GM19043 (cell line): ENCODE measurements around the gene ATP9B.
"Not testable (repeated sequence)": the region's sequence is repeated elsewhere in the genome, so short reads cannot be mapped to it uniquely, and the experiment has no call there.

Experiments
- ATAC-seq: cut with Tn5 transposase; IDR thresholded peaks from one replicate; pipeline ENCODE4 v1.9.1; 2021; ENCODE audit warnings: low read depth; ENCODE audit not compliant: unreplicated experiment

The ATP9B gene

DNA sequence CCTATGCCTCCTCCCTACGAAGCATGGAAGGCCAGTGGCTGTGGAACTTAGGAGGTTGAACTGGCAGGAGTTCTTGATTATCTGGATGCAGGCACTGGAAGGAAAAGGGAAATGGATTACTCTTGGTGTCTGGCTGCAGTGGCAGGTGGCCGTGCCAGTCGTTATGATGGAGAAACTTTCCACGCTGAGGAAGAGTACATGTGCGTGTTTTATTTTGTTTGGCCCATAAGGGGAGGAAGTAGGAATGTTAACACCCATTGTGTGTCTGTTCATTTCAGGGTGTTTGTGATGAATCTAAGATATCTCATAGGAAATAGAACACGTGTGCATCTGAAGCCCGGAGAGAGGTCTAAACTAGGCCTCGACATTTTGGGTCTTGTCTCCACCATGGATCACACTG is 203.7 kb downstream of the ATP9B start:
- no peak for ATAC-seq

DNA sequence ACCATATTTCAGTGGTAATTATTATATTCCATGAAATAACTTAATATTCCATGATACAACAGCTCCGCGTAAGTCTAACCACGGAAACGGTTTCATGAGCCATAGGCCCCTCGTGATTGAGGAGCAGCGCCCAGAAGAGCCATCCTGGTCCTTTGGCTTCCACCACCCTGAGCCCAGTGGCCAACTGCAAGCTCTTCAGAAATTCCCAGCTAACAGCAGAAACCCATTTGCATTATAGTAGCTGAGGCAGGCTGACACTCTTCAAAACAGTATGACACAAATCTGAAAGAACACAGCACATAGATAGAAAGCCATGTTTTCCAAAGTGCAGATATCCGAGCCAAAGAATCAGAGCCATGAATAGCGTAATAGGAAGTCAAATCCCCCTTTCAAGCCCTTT is 205.6 kb downstream of the ATP9B start:
- no peak for ATAC-seq

DNA sequence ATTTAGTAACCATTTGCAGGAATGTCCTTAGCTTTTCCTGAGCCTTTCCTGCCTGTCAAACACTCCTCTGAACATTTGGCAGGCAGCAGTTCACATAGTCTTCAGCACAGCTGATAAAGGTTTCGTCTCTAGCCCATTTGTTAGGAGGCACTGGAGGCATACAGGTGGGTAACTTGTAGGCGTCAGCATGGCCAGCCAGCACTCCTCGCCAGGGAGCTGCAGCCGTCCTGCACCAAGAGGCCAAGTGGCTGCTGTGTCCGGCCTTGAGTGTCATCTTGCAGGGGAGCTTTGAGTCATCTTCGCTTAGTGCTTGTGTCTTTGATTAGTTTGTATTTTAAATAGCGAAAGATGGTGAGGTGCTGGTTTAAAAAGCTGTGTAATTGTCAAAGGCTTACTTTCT is 206.3 kb downstream of the ATP9B start:
- no peak for ATAC-seq

DNA sequence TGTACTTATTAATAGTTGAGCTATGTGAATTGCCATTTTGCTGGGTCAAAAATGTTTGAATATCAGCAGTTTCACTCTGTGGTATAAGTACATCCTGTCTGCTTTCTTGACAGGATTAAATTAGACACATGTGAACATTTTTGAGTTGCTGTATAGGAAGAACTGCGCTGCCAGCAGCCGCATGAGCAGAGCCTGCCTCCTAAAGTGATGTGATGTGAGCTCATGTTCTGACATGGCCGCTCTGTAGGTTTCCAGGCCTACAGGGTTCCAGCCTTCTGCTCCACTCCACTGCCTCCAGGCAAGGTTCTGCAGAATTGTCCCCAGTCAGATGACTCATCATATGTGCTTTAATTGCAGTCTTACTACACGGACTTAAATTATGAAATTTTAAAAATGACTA is 206.8 kb downstream of the ATP9B start:
- peak; percentile 55 for ATAC-seq

DNA sequence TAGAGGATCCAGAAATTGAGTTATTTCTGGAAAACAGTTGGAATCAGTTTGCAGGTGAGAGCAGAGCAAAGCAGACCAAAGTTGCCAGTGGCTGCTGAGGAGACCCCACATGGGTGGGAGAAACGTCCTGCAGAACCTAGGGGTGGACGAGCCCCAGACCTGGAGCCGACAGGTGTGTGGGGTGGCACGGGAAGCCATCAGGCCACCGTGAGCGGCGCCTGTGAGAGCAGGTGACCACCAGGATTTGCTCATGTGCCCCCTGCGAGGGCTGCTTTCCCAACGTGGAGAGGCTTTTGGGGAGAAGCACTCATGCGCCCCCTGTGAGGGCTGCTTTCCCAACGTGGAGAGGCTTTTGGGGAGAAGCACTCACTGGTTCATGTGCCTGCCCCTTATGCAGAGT is 209.7 kb downstream of the ATP9B start:
- ATAC-seq: no peak

DNA sequence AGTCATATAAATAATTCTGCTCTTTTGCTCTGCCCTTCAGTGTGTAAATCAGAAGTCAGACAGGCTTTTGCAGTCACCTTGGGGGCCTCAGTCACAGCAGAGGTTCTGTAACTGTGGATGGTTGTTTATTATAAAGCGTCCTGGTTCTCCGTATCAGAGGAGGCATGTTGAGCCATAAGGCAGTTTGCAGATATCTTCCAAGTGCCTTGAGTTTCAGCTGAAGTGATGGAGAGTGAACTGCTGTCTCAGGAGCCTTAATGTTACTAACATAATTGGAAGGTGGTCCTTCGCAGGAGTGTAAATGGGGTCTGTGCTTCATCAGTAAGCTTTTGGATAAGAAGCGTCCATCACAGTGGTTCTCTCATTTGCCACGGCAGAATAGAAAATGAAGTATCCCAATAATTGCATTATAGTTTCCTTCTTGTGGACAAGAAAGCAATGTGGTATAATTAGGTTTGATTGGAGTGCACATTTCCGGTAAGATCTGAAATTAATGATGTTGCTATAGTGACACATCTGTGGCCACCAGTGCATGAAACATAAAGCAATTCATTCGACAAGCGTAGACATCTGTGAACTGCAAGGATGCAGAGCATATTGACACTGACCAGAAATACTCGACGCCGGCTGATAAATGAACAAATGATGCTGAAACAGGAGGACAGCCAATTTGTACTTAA is 214.1 kb downstream of the ATP9B start:
- no peak for ATAC-seq

DNA sequence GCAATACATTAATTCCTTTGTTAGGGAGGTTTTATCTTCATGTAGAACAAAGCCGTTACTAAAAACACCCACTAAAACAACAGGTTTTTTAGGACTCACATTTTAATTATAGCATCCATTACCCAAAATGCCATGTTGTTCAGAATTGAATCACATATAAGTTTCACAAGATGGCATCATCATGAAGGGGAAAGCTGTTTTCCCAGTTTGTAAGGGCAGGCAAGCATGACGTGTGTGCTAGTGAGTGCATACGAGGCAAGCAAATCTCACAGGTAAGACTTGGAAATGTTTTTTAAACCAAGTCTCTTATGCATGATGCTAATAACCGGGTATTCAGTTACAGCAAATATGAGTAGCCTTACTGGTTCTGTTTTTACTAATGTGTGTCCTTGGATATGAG is 214.7 kb downstream of the ATP9B start:
- no peak for ATAC-seq

DNA sequence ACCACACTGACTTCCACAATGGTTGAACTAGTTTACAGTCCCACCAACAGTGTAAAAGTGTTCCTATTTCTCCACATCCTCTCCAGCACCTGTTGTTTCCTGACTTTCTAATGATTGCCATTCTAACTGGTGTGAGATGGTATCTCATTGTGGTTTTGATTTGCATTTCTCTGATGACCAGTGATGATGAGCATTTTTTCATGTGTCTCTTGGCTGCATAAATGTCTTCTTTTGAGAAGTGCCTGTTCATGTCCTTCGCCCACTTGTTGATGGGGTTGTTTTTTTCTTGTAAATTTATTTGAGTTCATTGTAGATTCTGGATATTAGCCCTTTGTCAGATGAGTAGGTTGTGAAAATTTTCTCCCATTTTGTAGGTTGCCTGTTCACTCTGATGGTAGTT is 216.0 kb downstream of the ATP9B start:
- not testable (repeated sequence) for ATAC-seq

DNA sequence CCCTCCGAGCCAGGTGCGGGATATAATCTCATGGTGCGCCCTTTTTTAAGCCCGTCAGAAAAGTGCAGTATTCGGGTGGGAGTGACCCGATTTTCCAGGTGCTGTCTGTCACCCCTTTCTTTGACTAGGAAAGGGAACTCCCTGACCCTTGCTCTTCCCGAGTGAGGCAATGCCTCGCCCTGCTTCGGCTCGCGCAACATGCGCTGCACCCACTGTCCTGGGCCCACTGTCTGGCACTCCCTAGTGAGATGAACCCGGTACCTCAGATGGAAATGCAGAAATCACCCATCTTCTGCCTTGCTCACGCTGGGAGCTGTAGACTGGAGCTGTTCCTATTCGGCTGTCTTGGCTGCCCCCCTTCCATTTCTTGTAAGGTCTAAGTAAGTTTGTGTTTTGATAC is 221.2 kb downstream of the ATP9B start:
- not testable (repeated sequence) for ATAC-seq

DNA sequence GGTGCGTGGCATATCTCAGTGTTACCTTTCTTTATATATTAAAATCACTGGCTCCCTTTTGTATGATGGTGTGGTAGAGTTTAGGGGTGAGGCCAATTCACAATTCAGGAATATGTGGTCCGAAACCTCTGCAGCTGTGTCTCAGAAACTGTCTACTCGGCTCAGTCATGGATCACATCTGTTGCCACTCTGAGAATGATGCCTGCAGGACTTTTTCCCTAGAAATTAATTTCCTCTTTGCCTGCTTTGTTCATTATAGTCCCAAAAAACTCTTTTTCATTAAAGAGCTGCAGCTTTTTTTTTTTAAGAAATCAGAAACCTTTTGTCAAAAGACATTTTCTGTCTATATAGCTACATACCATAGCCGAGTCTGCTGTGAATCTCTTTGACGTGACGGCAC is 221.7 kb downstream of the ATP9B start:
- ATAC-seq: no peak

DNA sequence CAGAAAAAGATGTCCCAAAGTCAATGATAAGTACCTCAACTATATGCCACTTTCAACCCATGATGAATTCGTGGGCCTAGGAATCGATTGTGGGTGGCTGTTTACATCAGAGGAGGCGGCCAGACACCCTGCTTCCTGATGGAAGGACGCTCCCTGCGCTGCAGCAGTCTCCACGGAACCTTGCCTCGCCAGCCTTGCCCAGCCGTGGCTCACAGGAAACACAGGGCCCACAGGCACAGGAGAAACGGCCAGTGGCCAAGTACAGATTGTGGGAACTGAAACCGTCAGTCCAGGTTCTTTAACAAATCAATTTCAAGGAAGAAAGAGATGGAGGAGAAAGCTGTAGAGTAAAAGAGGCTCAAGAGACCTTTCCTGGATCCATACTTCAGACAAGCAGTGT is 225.0 kb downstream of the ATP9B start:
- ATAC-seq: no peak

DNA sequence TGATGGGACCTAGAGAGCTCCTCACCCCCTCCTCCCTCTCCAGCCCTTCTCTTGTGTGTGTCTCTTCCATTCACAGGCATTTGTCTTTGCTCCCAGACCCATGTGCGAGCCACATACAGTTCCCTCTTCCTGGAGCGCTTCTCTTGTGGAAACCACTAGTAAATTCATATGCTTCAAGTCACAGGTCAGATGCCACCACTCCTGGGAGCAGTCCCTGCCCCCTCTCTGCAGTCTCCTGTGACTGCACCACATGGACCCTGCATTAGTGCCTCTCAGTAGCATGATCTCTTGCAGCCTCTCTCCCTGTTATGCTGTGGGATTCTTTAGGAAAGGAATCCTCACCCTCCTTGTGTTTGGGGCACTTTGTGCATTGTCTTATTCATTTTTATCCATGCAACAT is 230.1 kb downstream of the ATP9B start:
- no peak for ATAC-seq

DNA sequence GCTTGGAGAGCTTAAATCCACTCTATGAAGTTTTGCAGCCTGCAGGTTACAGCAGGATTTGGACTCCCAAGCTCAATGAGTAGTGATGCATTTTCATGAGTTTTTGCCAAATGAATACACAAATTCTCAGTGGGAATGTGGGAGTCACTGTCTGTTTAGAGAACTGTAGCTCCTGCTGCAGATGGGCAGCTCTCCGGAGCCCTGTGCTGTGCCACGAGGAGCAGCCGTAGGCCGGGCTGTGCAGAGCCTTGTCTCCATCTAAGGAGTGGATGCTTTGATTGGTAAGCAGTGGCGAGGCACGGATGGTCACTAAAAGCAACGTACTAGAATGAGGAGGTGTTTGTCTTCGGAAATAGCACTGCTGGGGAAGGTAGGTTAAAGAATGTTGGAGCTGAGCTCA is 230.5 kb downstream of the ATP9B start:
- no peak for ATAC-seq

DNA sequence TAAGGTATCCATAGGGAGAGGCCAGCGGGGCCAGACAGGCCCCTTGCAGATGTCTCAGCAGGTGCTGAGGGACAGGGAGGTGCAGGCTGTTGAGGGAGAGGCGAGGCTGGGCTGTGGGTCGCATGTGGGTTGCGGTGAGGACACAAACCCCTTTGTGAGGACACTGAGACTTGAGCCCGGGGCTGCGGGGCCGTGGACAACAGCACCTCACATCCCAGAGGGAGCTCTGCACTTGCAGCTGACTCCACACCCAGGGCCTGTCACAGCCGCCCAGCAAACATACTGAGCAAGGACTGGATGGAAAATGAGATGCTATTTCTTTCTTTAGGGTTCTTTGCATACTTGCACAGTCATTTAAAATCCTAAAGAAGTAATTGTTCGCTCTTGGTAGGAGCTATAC is 231.2 kb downstream of the ATP9B start:
- no peak for ATAC-seq

DNA sequence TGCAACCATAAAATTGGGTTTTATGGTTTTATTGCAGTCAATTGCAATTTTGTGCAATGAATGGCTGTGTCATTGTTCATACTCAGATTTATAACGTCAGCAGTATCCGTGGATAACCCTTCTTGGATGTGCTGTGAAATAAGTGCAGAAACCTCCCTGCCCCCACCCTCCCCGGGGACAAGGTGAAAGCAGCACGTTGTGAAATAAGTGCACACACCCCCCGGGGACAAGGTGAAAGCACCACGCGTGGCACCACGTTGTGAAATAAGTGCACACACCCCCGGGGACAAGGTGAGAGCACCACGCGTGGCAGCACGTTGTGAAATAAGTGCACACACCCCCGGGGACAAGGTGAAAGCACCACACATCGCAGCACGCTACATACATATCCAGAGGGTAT is 232.9 kb downstream of the ATP9B start:
- ATAC-seq: no peak

DNA sequence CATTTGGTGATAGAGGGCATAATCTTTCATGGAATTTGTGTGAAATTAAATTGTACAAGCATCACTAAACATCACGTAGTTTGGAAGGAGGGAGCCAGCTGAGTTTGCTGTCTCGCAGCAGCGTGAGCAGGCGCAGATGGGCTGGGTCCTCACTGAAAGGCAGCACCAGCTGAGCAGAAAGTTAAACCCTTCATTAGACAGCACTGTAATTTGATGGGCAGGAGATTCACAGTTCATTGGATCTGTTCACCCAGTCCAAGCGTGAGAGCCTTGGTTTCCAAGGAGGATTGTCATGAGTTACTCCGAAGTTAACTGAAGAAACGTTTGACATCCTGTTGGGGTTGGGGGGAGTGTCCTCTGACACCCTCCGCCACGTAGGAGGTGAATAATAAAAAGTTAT is 236.7 kb downstream of the ATP9B start:
- no peak for ATAC-seq

DNA sequence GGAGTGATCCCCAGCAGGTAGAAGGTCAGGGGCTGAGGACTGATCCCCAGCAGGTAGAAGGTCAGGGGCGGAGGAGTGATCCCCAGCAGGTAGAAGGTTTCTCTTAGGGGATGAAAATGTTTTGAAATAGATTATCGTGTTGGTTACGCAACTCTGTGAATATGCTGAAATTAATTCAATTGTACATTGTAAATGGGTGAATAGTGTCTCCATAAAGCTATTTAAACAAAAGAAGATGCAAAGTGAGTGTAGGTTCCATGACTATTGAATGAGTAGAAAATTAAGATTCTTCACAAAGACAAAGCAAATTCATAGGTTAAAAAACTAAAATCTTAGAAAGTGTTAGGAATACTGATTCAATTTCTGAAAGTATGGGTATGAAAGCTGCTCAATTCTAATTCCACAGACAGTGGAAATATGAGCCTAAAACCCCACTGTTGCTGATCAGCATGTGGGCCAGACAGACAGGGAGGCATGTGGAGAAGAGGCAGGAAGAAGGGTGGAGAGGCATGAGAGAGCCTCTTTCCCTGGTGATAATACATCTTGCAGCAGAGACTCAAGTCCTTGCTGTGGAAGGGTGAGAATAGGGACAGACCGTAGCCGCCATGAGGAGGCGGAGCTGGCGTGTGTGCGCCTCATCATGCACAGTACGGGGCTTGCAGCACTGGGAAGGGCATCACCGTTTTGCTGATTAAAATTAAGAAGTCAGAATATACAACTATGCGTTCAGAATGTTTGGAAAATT is 240.6 kb downstream of the ATP9B start:
- ATAC-seq: no peak

DNA sequence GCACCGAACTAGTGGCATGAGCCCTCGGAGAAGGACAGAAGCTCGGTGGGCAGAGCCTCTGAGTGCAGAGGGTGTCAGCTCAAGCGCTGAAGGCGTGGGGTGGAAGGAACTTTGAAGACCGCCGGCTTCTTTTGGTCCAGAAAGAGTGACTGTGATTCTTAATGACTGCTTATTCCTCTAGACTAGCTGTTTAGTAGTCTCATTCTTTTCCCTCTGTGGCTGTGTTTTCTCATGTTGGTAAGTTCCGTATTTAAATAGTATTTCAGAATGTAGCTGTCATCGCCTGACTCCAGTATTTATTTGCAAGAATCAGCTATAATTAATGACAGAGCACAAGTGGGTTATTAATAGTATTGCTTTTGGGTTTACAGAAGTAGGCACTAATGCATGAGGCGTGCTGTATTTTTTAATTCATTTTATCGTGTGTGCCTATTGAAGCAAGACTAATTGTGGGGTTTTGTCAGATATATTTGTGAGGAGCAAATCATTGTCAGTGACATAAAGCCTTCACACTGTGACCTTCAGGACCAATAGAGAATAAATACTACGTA is 245.7 kb downstream of the ATP9B start:
- no peak for ATAC-seq

DNA sequence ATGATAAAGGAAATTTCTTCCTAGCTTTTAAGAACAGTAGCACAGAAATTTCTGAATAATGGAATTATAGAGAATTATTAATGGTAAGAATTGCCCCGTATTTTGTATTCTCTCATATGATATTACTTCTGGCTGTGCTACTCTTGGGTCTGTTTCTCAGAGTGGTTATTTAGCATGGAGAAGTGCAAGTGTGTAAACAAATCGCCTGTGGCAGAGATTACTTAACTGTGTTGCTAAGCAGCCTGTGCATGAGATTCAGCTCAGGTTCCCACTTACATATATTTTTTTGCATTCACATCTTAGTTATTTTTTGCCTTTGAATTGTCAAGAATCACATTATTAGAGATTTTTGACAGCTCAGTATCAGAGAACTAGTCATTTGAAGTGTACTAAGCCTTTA is 246.4 kb downstream of the ATP9B start:
- ATAC-seq: no peak

DNA sequence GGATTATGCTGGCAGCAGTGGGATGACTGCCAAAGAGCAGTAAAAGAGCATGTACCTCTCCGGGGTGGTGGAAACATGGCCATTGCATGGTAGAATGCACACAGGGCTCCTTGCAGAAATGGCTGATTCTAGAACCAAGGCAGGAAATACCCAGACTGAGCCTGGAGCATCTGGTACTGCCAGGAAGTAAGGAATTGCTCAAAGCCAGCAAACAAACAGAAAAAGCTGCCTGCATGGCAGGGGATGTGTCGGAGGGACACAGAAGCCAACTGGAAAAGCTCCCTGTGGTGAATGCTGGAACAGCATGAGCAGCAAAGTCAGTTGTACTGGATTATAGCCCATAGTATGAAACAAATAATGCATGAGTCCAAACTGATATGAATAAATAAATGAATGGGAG is 248.5 kb downstream of the ATP9B start:
- ATAC-seq: no peak

DNA sequence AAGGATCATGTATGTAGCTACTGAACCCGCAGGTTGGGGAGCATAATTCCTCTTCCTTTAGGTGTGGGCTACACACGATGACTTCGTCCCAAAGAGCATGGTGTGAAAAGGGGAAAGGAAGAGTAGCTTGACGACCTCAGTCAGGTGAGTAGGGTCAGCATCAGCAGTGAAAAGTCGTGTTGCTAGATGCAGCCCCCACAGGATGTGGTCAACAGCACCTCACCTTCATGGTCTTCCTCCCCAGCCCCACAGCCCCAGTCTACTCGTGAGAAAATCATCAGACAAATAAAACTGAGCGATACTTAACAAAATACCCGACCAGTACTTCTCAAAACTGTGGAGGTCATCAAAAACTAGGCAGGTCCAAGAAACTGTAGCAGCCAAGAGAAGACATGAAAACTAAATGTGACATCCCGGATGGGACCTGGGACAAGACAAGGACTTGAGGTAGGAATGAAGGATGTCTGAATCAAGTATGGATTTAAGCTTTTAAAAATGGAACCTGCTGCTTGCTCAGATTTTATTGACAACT is 249.0 kb downstream of the ATP9B start:
- no peak for ATAC-seq
